DMS79 treated with DMSO at 0.1 percent for 48 hours (cell line): ENCODE results near the gene LRP1B.

Source experiments
- DNase-seq: peaks from one replicate; lab custom pipeline; 2025; lab: John Stamatoyannopoulos, UW

LRP1B gene

DNA sequence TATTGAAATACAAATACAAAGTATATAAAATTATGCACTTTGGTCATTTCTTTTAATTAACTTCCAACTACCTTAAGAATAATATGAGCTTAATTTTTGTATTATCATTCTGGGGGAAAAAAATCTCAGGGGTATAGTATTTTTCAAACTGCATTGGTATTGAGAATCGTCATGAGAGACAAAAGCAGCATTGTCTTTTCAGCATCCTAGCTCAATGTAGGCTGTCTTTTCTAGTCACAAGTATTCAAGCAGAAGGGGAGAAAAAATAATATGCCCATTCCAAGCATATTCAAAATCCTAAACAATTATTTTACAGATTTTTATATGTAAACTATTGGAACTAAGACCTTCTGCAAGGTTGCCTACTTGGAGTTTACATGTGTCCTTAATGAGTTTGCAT lies 693.3 kb downstream of the LRP1B start:
- DNase-seq, result no peak

DNA sequence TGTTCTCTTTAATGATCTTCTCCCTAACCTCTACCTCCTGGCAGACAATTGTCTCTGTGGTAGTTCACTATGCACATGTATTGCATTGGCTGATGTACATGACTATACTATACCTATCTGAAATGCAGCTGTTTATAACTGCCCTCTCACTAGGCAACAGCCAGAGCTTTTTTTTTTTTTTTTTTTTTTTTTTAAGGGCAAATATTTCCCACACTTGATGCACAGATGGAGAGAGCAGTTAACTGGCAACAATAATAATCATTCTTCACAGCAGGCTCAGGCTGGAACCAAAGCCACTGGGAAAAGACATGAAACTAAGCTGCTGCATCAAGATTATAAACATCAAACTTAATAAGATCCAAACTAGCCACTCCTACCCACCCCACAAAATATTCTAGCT lies 707.7 kb downstream of the LRP1B start:
- no peak for DNase-seq

DNA sequence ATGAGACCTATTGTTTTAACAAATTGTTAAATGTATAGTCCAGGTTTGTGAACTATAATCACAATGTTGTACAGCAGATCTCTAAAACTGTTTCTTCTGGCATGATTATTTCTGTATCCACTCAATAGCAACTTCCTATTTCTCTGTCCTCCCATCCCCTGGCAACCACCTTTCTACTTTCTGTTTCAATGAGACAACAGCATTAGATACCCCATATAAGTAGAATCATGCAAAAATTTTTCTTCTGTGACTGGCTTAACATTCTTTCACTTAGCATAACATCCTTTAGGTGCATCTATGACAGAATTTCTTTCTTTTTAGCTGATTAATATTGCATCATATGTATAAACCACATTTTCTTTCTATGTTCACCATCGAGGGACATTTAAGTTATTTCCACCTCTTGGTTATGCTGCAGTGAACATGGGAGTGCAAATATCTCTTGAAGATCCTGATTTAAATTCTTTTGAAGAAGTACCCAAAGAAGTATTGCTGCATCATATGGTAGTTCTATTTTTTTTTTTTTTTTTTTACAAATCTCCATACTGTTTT lies 713.5 kb downstream of the LRP1B start:
- DNase-seq, result no peak

DNA sequence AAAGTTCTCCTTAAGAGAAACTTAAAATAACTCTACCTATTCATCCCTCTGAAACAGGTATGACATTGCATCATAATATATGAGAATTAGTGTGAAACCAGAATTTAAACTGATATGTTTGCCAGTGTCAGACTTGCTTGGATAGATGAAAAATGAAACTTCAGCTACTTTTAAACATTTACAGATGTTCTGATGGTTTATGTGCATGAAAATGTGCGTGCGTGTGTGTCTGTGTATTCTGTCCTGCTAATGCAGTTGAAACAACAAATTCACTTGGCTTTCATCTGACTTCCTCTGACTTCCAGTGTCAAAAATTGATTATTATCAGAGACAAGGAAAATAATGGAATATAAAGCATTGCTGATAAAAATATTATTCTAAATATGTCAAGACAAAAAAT lies 719.4 kb downstream of the LRP1B start:
- DNase-seq, result no peak

DNA sequence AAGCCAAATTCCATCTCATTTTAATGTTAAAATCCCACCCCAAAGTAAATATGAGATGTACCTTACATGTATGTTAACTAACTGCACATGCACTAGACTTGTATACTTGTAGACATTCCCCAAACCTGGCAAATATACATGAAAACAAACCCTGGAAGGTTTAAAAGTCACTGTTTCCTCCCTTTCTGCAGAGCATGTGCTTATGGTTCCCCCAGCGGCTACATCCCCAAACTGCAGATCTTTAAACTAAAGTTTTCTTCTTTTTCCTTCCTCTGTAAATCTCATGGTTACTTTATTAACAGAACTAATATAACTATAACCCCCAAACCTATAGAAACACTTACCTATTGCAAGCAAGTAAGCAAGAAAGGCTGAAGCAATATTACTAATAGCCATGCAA lies 731.5 kb downstream of the LRP1B start:
- no peak for DNase-seq

DNA sequence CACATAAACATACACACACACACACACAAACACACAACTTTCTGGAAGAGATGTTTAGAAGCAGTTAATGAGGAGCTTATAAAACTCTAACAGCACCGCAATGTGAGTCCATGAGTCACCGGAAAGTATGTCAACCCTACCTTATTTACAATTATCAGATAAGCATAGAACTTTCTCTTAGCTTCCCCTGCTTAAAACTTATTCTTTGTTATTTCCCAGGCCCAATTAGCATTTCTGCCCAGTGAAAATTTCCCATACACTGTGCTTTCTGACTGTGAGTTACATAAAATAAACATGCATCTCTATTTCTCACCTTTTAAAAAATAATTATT lies 737.6 kb downstream of the LRP1B start:
- no peak for DNase-seq

DNA sequence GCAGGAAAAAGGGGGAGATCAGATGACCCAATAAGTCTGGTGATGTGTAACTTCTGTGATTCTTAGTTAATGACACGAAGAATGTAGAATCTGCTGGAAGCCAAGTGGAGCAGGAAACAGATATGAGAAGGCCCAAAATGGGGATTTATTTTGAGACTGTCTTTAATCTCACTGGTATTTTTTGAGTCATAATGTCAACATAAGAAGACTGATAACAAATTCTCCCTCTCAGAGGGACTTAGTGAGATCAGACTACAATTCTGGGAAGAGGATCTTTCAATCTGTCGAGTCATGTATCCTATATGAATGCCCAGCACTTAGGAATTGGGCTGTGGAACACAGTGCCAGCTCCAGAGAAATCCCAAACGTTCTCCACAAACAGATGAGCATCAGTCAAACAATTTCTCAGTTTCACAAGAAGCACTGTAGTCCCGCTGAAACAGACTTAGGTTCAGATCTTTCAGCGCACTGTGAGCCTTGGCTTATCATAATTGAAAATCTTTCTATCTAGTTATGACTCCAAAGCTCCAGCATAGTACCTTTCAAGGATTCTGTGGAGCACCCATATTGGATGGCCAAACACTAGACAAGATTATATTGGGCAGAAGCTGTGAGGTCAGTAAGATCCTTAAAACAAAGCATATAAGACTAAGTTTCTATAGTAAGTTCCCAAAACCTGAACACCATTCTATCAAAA lies 738.2 kb downstream of the LRP1B start:
- no peak for DNase-seq

DNA sequence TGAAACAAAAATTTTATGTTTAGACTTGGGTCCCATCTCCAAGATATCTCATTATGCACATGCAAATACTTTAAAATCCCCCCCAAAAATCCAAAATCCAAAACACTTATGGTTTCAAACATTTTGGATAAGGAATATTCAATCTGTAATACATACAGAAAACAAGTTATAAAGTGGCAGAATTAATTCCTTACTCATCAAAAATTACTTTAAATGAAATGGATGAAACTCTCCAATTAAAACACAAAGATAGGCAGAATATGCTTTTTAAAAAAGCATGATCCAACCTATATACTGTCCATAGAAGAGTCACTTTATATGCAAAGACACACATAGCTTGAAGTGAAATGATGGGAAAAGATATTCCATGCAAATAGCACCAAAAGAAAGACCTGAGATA lies 744.6 kb downstream of the LRP1B start:
- DNase-seq, result no peak

DNA sequence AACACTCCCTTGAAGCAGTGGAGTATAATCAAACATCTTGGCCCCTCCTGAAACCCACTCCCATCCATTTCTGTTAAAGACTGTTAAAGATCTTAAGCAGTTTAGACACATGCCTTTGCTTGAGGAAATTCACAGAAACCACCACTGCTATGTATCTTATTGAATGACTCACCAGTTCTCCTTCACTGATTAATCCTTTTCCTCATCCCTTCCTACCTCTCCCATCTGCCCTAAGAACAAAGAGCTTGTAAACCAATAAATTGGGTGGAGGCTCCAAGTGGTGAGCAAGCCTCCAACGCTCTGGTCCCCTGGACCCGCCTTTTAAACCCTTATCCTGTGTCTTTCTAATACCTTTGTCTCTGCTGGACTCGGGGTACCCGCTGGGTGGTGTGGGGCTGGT lies 746.1 kb downstream of the LRP1B start:
- DNase-seq, result no peak

DNA sequence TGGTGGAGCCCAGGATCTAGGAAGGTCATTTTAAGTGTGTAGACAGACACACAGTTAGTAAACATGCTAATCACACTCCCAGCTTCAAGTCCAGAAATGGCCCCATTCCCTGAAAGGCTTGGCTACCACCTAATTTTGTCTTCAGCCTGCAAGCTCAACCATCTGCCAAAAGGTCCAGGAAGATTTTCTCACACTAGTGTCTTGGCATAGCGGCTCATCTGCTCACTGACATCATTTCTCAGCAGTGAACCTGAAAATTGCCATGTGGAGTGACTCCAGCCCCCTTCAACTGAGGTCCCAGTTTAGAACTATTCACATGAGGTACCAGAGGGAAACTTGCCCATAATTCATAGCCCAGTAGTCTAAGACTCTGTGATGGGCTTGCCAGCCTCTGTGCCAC lies 748.9 kb downstream of the LRP1B start:
- DNase-seq, result no peak

DNA sequence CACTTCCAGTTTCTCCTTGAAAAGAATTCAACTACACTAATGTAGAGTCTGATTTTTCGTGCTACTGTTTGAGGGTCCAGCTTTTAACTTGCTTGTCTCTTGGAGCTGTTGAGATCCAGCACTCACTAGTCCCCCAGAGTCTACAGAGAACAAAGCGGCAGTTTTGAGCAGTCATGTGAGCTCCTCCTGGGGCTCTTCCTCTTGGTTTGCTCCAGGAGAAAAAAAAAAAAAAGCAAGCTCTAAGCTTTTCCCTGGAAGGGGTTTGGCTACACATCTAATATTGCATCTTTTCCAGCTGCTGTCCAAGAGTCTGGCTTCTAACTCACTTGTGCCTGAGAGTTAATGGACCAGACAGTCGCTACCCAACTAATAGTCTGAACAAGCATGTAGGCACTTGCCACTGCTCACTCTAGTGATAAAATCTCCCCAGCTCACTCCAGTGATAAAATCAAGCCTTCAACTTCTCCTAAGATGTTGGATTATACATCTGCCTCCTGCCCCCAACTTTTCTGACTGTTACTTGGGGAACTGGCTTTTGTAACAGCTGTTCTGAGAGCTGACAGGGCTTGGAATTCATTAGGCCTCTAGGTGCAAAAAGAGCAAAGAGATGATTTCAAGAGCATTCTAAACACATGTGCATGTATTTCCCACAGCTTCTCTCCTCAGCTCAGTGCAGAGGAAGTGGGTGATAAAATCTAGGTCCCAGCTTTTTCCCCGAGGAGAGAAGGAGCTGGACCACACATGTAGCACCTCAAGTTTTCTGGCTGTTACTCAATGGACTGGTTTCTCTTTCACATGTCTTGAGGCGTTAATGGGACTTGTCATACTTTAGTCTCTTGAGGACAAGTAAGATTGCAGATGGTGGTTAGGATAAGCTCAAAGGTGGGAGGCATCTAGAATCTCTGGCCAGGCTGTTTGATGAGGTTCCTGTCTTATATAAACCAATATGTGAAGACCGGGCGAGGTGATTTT lies 750.5 kb downstream of the LRP1B start:
- no peak for DNase-seq

DNA sequence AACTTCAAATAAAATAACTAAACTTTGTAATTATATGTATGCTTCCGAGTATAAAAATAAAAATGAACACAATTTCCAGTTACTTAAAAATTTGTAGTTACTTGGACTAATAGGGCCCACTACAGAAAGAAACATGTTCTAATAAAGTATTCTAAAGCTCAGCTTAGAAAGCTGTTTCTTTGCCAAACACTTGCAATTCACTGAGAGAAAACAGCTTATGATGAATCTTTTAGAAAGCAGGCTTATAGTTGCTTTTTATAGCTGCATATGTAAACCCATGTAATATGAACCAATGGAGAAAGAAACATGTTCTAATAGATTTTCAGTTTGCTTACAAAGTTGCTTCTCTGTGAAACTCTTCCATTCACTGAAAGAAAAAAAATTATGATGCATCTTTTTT lies 766.0 kb downstream of the LRP1B start:
- no peak for DNase-seq

DNA sequence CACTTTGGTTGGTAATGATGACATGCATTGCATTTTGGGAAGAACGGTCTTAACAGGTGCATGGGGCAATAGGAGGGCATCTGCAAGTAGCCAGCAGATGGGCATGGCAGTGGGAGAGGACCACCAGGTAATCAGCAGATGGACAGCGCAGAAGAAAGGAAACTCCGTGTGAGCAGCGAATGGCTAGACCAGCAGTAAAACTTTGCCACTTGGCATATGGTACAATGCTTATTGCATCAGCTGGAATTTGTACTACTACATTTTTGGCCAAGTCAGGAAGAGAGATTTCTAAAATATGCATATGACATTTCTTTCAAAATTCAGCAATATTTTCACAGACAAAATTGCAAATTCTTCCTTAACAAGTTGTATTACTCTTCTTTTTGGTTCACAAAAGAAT lies 768.5 kb downstream of the LRP1B start:
- no peak for DNase-seq

DNA sequence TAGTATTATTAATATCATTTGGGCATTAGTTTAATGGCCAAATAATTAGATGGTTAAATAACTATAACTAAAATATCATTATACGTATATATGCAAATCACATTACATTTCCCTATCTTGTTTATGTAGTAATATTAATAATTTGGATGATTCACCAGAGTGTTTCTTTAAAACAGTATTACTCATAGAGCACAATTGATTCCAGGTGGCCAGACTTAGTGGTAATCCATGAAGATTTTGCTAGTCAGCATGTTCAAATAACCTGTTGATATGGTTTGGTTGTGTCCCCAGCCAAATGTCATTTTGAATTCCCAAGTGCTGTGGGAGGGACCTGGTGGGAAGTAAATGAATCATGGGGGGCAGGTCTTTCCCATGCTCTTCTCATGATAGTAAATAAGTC lies 782.3 kb downstream of the LRP1B start:
- no peak for DNase-seq

DNA sequence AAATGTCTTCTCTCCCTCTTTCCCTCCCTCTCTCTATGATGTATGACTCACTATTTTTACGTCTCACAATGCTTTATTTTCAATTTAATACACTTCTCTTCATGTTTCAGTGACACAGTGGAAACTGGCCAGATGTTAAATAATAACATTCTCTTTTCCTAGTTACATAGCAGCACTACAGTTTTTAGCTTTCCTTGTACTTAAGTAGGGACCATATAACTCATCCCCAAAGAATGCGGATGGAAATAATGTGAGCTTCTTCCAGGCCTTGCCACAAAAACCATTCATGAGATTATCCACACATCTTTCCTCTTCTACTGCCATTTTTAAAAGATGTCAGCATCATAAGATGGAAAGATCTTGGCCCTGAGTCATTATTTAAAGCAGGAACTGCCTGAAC lies 789.4 kb downstream of the LRP1B start:
- no peak for DNase-seq

DNA sequence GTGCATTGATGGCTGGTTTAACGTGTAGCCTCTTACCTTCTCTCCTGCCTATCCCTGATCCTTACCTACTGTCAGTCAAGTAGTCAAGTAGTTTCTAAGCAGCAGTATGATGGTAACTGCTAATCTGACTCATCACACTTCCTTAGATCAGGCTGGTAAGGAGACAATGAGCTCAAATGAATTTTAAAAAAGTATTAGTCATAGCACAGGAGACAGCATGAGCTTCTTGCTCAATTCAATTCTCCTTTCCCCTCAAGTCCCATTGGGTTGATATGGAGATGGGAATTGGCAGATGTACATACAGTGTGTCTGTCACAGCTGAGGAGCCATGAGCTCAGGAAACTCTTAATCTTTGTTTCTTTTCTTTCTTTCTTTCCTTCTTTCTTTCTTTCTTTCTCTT lies 799.7 kb downstream of the LRP1B start:
- DNase-seq, result no peak

DNA sequence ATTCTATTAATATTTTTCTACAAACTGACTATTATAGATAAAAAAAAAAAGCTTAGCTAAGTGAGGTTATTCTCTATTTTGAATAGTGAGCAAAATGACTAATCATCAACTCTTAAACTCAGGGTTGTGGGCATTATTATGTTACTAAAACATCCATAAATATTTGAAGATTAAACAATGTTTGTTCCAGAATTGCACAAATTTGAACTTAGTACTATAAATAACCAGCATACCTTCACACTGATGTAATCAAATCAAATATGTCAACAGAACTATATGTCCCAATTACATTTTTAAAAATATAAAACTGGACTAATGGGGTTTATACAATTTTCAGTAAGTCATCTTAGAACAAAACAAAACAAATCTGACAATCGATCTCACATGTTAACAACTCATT lies 800.9 kb downstream of the LRP1B start:
- no peak for DNase-seq

DNA sequence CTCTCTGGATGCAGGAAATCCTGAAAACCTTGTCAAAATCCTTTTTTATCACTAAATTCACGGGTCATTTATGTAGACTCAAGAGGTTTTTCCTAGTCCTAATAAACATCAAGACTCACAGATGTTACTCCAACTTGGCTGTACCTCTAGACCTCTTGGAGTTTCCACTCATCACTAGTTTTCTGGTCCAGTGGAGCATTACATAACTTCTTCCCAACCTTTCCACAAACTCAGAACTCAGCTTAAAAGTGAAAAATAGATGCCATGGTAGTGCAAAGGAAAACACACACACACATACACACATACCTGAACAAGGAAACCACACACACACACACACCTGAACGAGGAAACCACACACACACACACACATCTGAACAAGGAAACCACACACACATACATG lies 807.2 kb downstream of the LRP1B start:
- DNase-seq, result no peak

DNA sequence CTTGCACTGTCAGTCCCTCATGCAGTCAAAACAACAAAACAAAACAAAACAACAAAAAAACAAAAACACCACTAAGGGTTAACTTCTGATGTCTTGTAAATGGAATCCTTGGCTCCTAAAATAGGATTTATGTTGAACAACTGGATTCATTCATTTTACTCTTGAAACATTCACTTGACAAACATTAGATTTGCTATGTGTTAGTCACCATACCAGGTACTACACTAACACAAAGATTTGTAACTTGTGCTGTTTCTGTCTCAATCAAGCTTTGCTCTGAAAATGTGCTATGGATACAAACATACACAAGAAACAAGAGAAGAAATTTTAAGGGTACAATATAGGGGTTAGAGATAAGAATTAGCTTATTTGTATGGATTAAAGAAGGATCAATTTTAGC lies 812.8 kb downstream of the LRP1B start:
- DNase-seq, result no peak

DNA sequence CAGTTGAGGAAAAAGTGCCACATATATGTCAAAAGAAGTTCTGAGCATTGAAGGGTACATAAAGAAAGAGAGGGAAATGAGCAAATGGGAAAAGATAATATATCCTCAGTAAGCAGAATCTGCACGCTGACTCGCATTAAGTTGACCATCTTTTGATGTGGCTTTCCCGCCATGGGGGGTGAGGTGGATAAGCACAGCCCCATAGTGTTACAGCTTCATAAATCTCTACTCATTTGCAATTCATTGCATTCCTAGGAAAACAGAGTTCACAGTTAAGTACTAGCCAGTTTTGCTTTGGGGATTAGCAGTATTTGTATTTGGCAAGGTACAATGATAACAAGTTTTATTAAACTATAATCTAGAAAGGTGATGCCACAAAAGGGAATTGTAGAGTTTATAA lies 814.2 kb downstream of the LRP1B start:
- DNase-seq, result no peak

DNA sequence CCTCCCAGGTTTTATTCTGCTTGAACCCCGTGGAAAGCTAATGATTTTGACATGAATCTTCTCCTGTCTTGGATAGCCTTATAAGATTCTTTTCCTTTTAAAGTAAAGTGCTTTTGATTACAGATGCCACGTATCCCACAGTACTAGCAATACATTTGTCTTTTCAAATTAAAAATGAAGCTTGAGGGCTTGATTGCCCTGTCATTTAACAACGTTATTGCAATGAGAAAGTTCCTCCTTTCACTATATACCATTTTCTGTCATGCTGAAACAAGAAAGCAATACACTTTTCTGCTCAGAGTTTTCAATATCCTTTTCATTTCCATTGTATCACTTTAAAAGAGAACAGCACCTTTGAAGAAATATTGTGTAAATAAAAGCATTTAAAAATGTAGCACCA lies 814.7 kb downstream of the LRP1B start:
- DNase-seq, result no peak

DNA sequence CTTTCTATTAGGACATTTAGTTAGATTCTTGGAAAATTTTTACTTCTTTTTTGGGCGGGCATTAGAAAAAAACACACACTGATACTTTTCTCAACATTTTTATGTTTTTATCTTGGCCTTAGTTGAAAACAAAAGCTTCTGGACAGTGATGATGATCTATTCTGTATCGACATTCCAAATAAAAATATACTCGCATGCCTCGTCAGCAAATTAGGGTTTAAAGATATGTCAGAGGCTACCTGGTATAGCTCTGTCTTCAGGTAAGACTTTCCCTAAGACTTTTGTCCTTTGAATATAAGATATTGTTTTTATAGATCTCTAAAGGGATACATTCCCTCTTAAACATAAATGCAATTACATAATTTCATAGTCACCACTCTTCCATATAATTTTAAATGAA lies 816.8 kb downstream of the LRP1B start:
- DNase-seq, result no peak

DNA sequence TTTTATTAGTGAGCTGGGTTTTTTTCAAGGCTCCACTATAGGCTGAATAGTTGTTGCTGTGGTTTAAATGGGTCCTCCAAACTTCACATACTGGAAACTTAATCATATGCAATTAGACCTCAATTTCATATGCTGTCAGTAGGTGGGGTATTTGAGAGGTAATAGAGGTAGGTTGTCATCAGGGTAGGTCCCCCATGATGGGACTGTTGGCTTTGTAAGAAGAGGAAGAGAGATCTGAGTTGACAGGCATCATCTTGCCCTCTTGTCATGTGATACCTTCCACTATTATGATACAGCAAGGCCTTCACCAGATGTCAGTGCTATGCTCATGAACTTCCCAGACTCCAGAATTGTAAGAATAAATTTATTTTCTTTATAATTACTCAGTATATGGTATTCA lies 819.4 kb downstream of the LRP1B start:
- DNase-seq, result no peak
